ENCODE measurements around the gene ARF1. TPM values are rescaled to one million over a fixed set of nuclear protein-coding genes. Genes with fewer than 3 reads are reported as not detected.

Gene ARF1
- total RNA-seq = 339 to 392 TPM (median 351 TPM) in 3 replicates
- long read RNA-seq, transcript ARF1-201 (5 exons, 1,888 nt) = major isoform, 905 of 1,032 reads
- long read RNA-seq, transcript ARF1-213 (5 exons, 1,972 nt) = minor isoform, 54 of 1,032 reads
- long read RNA-seq, transcript ARF1-210 (5 exons, 597 nt) = minor isoform, 7 of 1,032 reads
- long read RNA-seq, partial matches to known transcripts = 41 of 1,032 reads
- long read RNA-seq, other reads (novel, unspliced or antisense) = 20 of 1,032 reads

DNA sequence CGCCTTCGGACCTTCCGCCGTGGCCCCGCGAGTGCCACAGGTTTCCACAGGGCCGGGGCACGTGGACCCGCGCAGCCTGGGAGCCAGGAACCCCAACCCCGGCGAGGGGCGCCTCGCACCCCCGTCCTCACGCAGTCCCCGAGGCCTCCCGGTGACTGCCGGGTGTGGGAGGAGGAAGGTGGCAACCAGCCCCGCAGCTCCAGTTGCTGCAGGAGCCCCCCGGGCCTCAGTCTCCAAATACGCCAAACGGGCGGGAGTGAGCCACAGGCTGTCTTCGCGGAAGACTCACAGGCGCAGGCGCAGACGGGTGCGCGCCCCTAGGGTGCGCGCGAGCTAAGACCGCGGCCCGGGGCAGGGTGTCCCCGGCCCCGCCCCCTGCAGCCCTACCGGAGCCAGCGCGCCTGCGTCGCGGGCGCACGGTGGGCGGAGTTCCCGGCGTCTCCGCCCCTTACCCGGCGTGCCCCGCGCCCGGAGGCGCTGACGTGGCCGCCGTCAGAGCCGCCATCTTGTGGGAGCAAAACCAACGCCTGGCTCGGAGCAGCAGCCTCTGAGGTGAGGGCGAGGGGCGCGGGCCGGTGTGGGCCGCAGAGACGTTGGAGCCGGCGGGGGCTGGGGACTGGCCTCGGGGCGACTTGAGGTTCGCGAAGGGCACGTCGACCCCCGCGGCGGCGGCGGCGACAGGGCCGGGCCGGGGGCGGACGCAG is at the start of gene ARF1:
Gene ARF1, plus strand, starts transcription at position 495 of the 704 bp plus-strand sequence. CDS start 14,407 bp downstream, outside the sequence.
- Mint-ChIP-seq H3K4me3 (ENCODE audit: unreplicated experiment) (peak within 1 kb of the TSS; percentile 92), H3K27ac (ENCODE audit: unreplicated experiment) (peak within 1 kb of the TSS; percentile 96), H3K9me3 (ENCODE audit: low read depth) (no peaks in the 10 kb centered on the region), H3K4me1 (ENCODE audit: low read depth) (peaks cover 46% of the 10 kb centered on the region), H3K27me3 (ENCODE audit: low read depth) (no peaks in the 10 kb centered on the region), H3K36me3 (ENCODE audit: low read depth) (peaks cover 8% of the 10 kb centered on the region)
- peak; percentile 97 for DNase-seq (ENCODE audit: low spot score)
- no peak for TF ChIP-seq CTCF (IDR thresholded peaks at IDR 0.05)

- peaks cover 6% of the 10 kb centered on the region for H3K36me3 Mint-ChIP-seq (ENCODE audit: low read depth)
- H3K9me3 Mint-ChIP-seq (ENCODE audit: low read depth) = peaks cover 10% of the 10 kb centered on the region
- H3K4me1 Mint-ChIP-seq (ENCODE audit: low read depth) = peaks cover 2% of the 10 kb centered on the region
- TF ChIP-seq CTCF (IDR thresholded peaks at IDR 0.05) = no peak
- H3K27me3 Mint-ChIP-seq (ENCODE audit: low read depth) = peaks cover 16% of the 10 kb centered on the region
- no peak overlapping the region for H3K4me3 Mint-ChIP-seq (ENCODE audit: unreplicated experiment)
- H3K27ac Mint-ChIP-seq (ENCODE audit: unreplicated experiment) = no peak overlapping the region
- no peak for DNase-seq (ENCODE audit: low spot score)
These were observed 49.1 kb upstream of the ARF1 start for GRCh38 chr1:228033376-228033775.

GRCh38 chr1:228034954-228035837 is 47.3 kb upstream of the ARF1 start:
- TF ChIP-seq CTCF (IDR thresholded peaks at IDR 0.05) = no peak
- Mint-ChIP-seq H3K27ac (ENCODE audit: unreplicated experiment) (no peak overlapping the region), H3K4me3 (ENCODE audit: unreplicated experiment) (no peak overlapping the region), H3K36me3 (ENCODE audit: low read depth) (peaks cover 6% of the 10 kb centered on the region), H3K27me3 (ENCODE audit: low read depth) (peaks cover 28% of the 10 kb centered on the region), H3K9me3 (ENCODE audit: low read depth) (peaks cover 10% of the 10 kb centered on the region), H3K4me1 (ENCODE audit: low read depth) (peaks cover 2% of the 10 kb centered on the region)
- DNase-seq (ENCODE audit: low spot score) = peak; percentile 59

DNA sequence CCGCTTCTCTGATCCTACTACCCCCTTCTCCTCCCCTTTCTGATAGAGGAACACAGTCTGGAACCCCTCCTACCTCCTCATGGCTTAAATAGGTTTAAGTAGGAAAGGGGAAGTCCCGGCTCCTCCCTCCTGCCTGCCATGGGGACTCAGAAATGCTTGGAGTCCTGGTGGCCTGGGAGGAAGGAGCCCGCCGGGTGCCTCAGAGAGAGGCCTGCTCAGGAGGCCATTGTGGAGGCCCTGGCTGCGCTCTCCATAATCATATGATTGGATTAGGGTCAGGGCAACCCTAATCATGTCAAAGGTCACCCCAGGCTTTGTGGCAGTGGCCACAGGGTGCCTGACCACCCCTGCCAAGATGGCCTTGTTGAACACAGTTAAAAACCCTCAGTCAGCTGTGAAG is 46.7 kb upstream of the ARF1 start:
- no peak for TF ChIP-seq CTCF (IDR thresholded peaks at IDR 0.05)
- no peak overlapping the region for H3K27ac Mint-ChIP-seq (ENCODE audit: unreplicated experiment)
- peak; percentile 58 for DNase-seq (ENCODE audit: low spot score)
- H3K9me3 Mint-ChIP-seq (ENCODE audit: low read depth) = peaks cover 10% of the 10 kb centered on the region
- peaks cover 2% of the 10 kb centered on the region for H3K4me1 Mint-ChIP-seq (ENCODE audit: low read depth)
- H3K27me3 Mint-ChIP-seq (ENCODE audit: low read depth) = peaks cover 33% of the 10 kb centered on the region
- H3K36me3 Mint-ChIP-seq (ENCODE audit: low read depth) = peaks cover 6% of the 10 kb centered on the region
- no peak overlapping the region for H3K4me3 Mint-ChIP-seq (ENCODE audit: unreplicated experiment)

DNA sequence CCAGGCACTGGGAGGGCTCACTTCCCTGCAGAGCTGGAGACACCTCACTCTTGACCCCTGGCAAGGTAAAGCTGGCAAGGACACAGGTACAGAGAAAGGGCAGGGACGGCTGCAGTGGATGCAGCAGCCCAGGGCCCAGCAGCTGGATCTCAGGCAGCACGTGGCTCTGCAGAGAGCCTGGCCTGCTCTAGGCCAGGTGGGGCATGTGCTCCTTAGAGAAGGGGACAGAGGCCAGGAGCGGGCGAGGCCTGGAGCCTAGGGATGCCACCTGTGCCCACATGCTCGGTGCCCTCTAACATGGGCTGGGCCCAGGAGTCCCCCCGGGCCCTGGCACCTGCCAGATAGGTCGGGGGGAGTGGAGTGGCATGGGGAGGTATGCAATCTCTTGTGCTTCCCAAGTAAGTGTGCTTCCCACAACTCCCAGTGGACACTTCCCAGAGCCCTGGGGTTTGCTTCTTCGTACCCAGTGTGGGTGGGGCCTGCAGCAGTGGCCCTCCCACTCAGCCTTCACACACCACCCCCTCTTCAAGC is 45.7 kb upstream of the ARF1 start:
- H3K36me3 Mint-ChIP-seq (ENCODE audit: low read depth) = peaks cover 6% of the 10 kb centered on the region
- H3K27ac Mint-ChIP-seq (ENCODE audit: unreplicated experiment) = no peak overlapping the region
- H3K4me3 Mint-ChIP-seq (ENCODE audit: unreplicated experiment) = no peak overlapping the region
- peak; percentile 66 for DNase-seq (ENCODE audit: low spot score)
- H3K27me3 Mint-ChIP-seq (ENCODE audit: low read depth) = peaks cover 27% of the 10 kb centered on the region
- peaks cover 10% of the 10 kb centered on the region for H3K9me3 Mint-ChIP-seq (ENCODE audit: low read depth)
- no peak for TF ChIP-seq CTCF (IDR thresholded peaks at IDR 0.05)
- H3K4me1 Mint-ChIP-seq (ENCODE audit: low read depth) = peaks cover 2% of the 10 kb centered on the region

Measured in chondrocyte (in vitro differentiated cells).